HepG2 (cell line): ENCODE results near the gene EMC9. TPM values are rescaled to one million over a fixed set of nuclear protein-coding genes. Genes with fewer than 3 reads are reported as not detected.

Experiments used
- FLYWCH1 ChIP-seq: sonication (generic); formaldehyde crosslinking; IDR thresholded peaks from 2 replicates; pipeline ENCODE4 v1.8.1; 2023; ENCODE audit warnings: mild to moderate bottlenecking, missing genetic modification reagents
- GATA4 ChIP-seq: sonication (generic); IDR thresholded peaks from 2 replicates; pipeline ENCODE4 v1.6.1; 2016; ENCODE audit warnings: antibody characterized with exemption, low read depth, borderline replicate concordance
- HIVEP1 ChIP-seq: sonication (generic); formaldehyde crosslinking; IDR thresholded peaks from 2 replicates; pipeline ENCODE4 v1.4.0; 2020; ENCODE audit warnings: mild to moderate bottlenecking, missing genetic modification reagents
- JARID2 ChIP-seq: sonication (generic); formaldehyde crosslinking; IDR thresholded peaks from 2 replicates; pipeline ENCODE4 v1.8.1; 2023; ENCODE audit warnings: missing genetic modification reagents, inconsistent platforms; ENCODE audit not compliant: insufficient replicate concordance
- JUND ChIP-seq: sonication (generic); formaldehyde crosslinking; IDR thresholded peaks from 2 replicates; pipeline ENCODE4 v1.8.0; 2022; ENCODE audit warnings: mild to moderate bottlenecking, missing genetic modification reagents
- MAFG ChIP-seq: sonication (generic); formaldehyde crosslinking; IDR thresholded peaks from 2 replicates; pipeline ENCODE4 v1.5.1; 2020; ENCODE audit warnings: mild to moderate bottlenecking, missing genetic modification reagents
- MIER3 ChIP-seq: IDR thresholded peaks from 2 replicates; pipeline ENCODE4 v1.6.1; 2016; ENCODE audit warnings: missing compliant biosample characterization, borderline replicate concordance
- MZF1 ChIP-seq: sonication (generic); formaldehyde crosslinking; IDR thresholded peaks from 2 replicates; pipeline ENCODE4 v1.8.1; 2023; ENCODE audit warnings: mild to moderate bottlenecking, missing genetic modification reagents, borderline replicate concordance
- NRL ChIP-seq: sonication (generic); formaldehyde crosslinking; IDR thresholded peaks from 2 replicates; pipeline ENCODE4 v1.5.0; 2020; ENCODE audit warnings: missing genetic modification reagents, mild to moderate bottlenecking, moderate library complexity, borderline replicate concordance
- PCBP2 ChIP-seq: fragments of 200-400 bp; formaldehyde crosslinking; optimal IDR thresholded peaks from 2 replicates; pipeline ENCODE3; 2018; ENCODE audit warnings: low read length, low read depth; ENCODE audit not compliant: poor library complexity, severe bottlenecking
- PHF20 ChIP-seq: sonication (generic); formaldehyde crosslinking; IDR thresholded peaks from 2 replicates; pipeline ENCODE4 v1.5.0; 2020; ENCODE audit warnings: mild to moderate bottlenecking, missing genetic modification reagents
- RAD51 ChIP-seq: fragments of 450-650 bp; IDR thresholded peaks from 2 replicates; pipeline ENCODE4 v1.6.1; 2016; ENCODE audit warnings: borderline replicate concordance
- TBX2 ChIP-seq: sonication (generic); formaldehyde crosslinking; IDR thresholded peaks from 2 replicates; pipeline ENCODE4 v1.5.0; 2020; ENCODE audit warnings: missing genetic modification reagents, mild to moderate bottlenecking, borderline replicate concordance
- TFDP2 ChIP-seq: sonication (generic); formaldehyde crosslinking; IDR thresholded peaks from 2 replicates; pipeline ENCODE4 v1.4.0; 2020; ENCODE audit warnings: missing genetic modification reagents
- ZBTB46 ChIP-seq: sonication (generic); formaldehyde crosslinking; IDR thresholded peaks from 2 replicates; pipeline ENCODE4 v1.4.0; 2020; ENCODE audit warnings: mild to moderate bottlenecking, missing genetic modification reagents, borderline replicate concordance
- ZGPAT ChIP-seq: IDR thresholded peaks from 2 replicates; pipeline ENCODE4 v1.6.1; 2016; ENCODE audit warnings: mild to moderate bottlenecking
- ZNF101 ChIP-seq: sonication (generic); formaldehyde crosslinking; IDR thresholded peaks from 2 replicates; pipeline ENCODE4 v1.4.0; 2020; ENCODE audit warnings: mild to moderate bottlenecking, low read depth, missing genetic modification reagents, borderline replicate concordance
- ZNF138 ChIP-seq: sonication (generic); formaldehyde crosslinking; IDR thresholded peaks from 2 replicates; pipeline ENCODE4 v1.5.0; 2020; ENCODE audit warnings: mild to moderate bottlenecking, low read depth, missing genetic modification reagents
- ZNF562 ChIP-seq: sonication (generic); formaldehyde crosslinking; IDR thresholded peaks from 2 replicates; pipeline ENCODE4 v1.8.0; 2022; ENCODE audit warnings: missing genetic modification reagents, borderline replicate concordance
- ZNF639 ChIP-seq: conservative IDR thresholded peaks from 2 replicates; pipeline ENCODE4 v1.6.1; 2018; ENCODE audit warnings: missing genetic modification reagents
- ZNF672 ChIP-seq: sonication (generic); formaldehyde crosslinking; IDR thresholded peaks from 2 replicates; pipeline ENCODE4 v1.8.1; 2022; ENCODE audit warnings: missing genetic modification reagents
- ZNF746 ChIP-seq: sonication (generic); formaldehyde crosslinking; IDR thresholded peaks from 2 replicates; pipeline ENCODE4 v1.8.0; 2022; ENCODE audit warnings: mild to moderate bottlenecking, missing genetic modification reagents
- ZNF782 ChIP-seq: sonication (generic); formaldehyde crosslinking; IDR thresholded peaks from 2 replicates; pipeline ENCODE4 v1.4.0; 2020; ENCODE audit warnings: missing genetic modification reagents, mild to moderate bottlenecking, borderline replicate concordance
- ZNF790 ChIP-seq: sonication (generic); formaldehyde crosslinking; IDR thresholded peaks from 2 replicates; pipeline ENCODE4 v1.8.0; 2022; ENCODE audit warnings: missing genetic modification reagents, mild to moderate bottlenecking, borderline replicate concordance
- ZNF891 ChIP-seq: sonication (generic); formaldehyde crosslinking; IDR thresholded peaks from 2 replicates; pipeline ENCODE4 v1.5.0; 2020; ENCODE audit warnings: mild to moderate bottlenecking, missing genetic modification reagents
- polyA plus RNA-seq, 8 experiments: library from polyadenylated mRNA; depleted of rRNA in 3 of 8; stranded (reverse) in 7 of 8; unstranded in 1 of 8; fragments of >200 nt; fragmentation: Illumina TruSeq in 4 of 8; extraction: Trizol in 4 of 8; gene quantifications; 2 replicates each; pipeline versions ENCODE4 v1.2.1 to v1.2.3, GENCODE V29; 2011 to 2016; ENCODE audit warnings: low read depth in 4 of 8, missing spikeins in 1 of 8, mixed read lengths in 1 of 8; ENCODE audit not compliant: insufficient read depth in 1 of 8
- total RNA-seq, 5 experiments: library from RNA; depleted of rRNA; stranded (reverse); fragments of >200 nt; fragmentation: Illumina TruSeq; extraction: Trizol; gene quantifications; 2 replicates each; pipeline ENCODE4 v1.2.3, GENCODE V29; 2016; ENCODE audit warnings: low read depth in 1 of 5

EMC9 gene
- total and polyA plus RNA-seq, 2 of the 13 experiments (the other 11 are each of a cell fraction or from before 2014, with no cell fraction given): 60.5 to 78.7 TPM

- TF ChIP-seq ZBTB46 (peak; percentile 98; the same call in 1 of the 2 replicates), HIVEP1 (CRISPR knock-in tag) (peak; percentile 98), TBX2 (CRISPR knock-in tag) (peak; percentile 85), ZNF746 (CRISPR knock-in tag) (no peak), TFDP2 (peak; percentile 95), ZNF672 (CRISPR knock-in tag) (no peak), ZNF562 (no peak), ZGPAT (CRISPR knock-in tag) (peak; percentile 99), PCBP2 (peak; percentile 48), ZNF101 (CRISPR knock-in tag) (peak; percentile 86; the same call in 1 of the 2 replicates), MZF1 (CRISPR knock-in tag) (peak; percentile 82; the same call in 1 of the 2 replicates), ZNF138 (CRISPR knock-in tag) (no peak; the same call in none of the 2 replicates), RAD51 (peak; percentile 99), MAFG (CRISPR knock-in tag) (no peak), MIER3 (peak; percentile 100), ZNF639 (CRISPR knock-in tag) (peak; percentile 96), ZNF891 (CRISPR knock-in tag) (no peak), ZNF782 (peak; percentile 99), JARID2 (CRISPR knock-in tag) (peak; percentile 20), JUND (no peak), NRL (CRISPR knock-in tag) (no peak), GATA4 (peak; percentile 97), ZNF790 (no peak), FLYWCH1 (CRISPR knock-in tag) (no peak), PHF20 (CRISPR knock-in tag) (no peak)
These were observed 45.9 kb downstream of the EMC9 start (continued) for GRCh38 chr14:24095271-24096068.
